Measurements from ENCODE around the gene ZDHHC24.
"Not testable (repeated sequence)": the region's sequence is repeated elsewhere in the genome, so short reads cannot be mapped to it uniquely, and the experiment has no call there.

ZDHHC24 gene

DNA sequence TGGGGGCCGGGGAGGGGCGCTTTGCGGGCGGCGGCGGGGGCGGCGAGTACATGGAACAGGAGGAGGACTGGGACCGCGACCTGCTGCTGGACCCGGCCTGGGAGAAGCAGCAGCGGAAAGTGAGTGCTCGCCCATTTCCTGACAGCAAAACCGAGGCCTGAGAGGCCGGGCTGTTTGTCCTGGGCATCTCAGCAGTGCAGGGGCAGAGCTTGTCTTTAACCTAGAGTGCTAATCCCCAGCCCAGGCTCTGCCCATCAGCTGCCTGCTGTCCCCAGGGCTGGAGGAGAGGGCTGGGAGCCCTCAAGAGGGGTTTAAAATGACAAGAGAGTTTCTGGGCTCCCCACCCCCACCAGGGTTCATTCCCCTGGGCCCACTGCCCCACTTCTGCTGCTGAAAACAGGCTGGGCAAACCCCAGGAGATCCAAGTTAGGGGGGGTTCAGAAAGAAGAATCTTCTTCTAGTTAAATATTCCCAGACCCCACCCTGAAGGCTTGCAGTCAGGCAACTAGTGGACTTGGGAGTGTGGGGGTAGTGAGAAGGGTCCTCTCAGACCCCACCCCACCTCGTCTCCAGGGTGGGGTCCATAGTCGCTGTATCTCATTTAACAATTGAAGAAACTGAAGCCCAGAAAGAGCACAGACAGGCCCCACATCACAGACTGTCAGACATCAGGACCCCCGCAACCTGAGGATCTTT, 1.3 kb upstream of the ZDHHC24 start:
- peaks cover 25% of the 10 kb centered on the region for H3K4me1 ChIP-seq (ENCODE audit: control insufficient read depth, insufficient read depth, low read length, poor library complexity, severe bottlenecking)
- no peaks in the 10 kb centered on the region for H3K36me3 ChIP-seq (ENCODE audit: control insufficient read depth, insufficient read depth, low read length)
- H3K4me3 ChIP-seq (ENCODE audit: insufficient read depth, low read depth, low read length, poor library complexity, severe bottlenecking), result peak overlapping the region; percentile 70
- no peak for DNase-seq
- H3K27me3 ChIP-seq (replicated peaks; ENCODE audit: control insufficient read depth, insufficient read depth, low read length, poor library complexity, severe bottlenecking), result no peaks in the 10 kb centered on the region
- H3K27ac ChIP-seq (ENCODE audit: insufficient read depth, low read length, poor library complexity, severe bottlenecking), result no peak overlapping the region
- no peaks in the 10 kb centered on the region for H3K9me3 ChIP-seq (ENCODE audit: control insufficient read depth, low read length)

DNA sequence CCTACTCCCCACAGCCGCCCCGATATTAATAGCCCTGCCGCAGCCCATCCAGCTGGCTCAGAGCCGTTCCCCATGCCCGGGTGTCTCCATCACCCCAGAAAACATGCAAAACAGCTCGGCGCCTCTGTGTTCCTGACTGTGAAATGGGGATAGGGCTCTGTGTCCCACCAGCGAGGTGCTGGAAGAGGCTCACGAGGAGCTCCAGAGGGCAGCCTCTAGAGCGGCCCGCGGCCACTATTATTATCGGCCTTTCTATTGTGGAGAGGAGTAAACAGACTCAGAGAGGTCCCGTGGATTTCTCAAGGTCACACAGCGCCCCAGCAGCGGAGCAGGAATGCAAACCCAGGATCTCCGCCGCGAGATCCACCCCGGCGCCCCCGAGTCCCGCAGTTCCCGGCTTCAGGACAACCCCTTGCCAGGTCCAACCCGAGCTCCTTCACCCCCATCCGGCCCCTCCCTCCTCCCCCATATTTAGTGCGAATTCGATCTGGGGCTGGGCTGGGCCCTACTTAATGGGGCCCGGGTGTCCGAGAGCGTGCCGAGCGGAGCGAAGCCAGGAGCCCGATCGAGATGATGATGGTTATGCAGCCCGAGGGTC, 619 bp upstream of the ZDHHC24 start, which contains the start of gene ACTN3:
ACTN3 (plus strand) TSS at position 536 of the 598 bp plus-strand sequence; CDS start at position 571, 35 bp downstream.
- Histone ChIP-seq H3K9me3 (ENCODE audit: control insufficient read depth, low read length) (no peaks in the 10 kb centered on the region), H3K4me1 (ENCODE audit: control insufficient read depth, insufficient read depth, low read length, poor library complexity, severe bottlenecking) (peaks cover 25% of the 10 kb centered on the region), H3K36me3 (ENCODE audit: control insufficient read depth, insufficient read depth, low read length) (peaks cover 3% of the 10 kb centered on the region), H3K4me3 (ENCODE audit: insufficient read depth, low read depth, low read length, poor library complexity, severe bottlenecking) (peak within 1 kb of the TSS; percentile 70), H3K27ac (ENCODE audit: insufficient read depth, low read length, poor library complexity, severe bottlenecking) (peak within 1 kb of the TSS; percentile 78), H3K27me3 (replicated peaks; ENCODE audit: control insufficient read depth, insufficient read depth, low read length, poor library complexity, severe bottlenecking) (no peaks in the 10 kb centered on the region)
- DNase-seq, result peak in 1 of 3 donors; percentile 15

DNA sequence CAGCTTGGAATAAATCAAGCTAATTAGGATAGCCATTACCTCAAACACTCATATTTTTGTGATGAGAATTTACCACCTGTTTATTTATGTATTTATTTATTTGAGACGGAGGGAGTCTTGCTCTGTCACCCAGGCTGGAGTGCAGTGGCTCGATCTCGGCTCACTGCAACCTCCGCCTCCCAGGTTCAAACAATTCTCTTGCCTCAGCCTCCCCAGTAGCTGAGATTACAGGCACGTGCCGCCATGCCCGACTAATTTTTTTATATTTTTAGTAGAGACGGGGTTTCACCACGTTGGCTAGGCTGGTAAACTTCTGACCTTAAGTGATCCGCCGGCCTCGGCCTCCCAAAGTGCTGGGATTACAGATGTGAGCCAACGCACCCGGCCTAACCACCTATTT, 896 bp downstream of the ZDHHC24 start:
- peak overlapping the region; percentile 78 for H3K27ac ChIP-seq (ENCODE audit: insufficient read depth, low read length, poor library complexity, severe bottlenecking)

DNA sequence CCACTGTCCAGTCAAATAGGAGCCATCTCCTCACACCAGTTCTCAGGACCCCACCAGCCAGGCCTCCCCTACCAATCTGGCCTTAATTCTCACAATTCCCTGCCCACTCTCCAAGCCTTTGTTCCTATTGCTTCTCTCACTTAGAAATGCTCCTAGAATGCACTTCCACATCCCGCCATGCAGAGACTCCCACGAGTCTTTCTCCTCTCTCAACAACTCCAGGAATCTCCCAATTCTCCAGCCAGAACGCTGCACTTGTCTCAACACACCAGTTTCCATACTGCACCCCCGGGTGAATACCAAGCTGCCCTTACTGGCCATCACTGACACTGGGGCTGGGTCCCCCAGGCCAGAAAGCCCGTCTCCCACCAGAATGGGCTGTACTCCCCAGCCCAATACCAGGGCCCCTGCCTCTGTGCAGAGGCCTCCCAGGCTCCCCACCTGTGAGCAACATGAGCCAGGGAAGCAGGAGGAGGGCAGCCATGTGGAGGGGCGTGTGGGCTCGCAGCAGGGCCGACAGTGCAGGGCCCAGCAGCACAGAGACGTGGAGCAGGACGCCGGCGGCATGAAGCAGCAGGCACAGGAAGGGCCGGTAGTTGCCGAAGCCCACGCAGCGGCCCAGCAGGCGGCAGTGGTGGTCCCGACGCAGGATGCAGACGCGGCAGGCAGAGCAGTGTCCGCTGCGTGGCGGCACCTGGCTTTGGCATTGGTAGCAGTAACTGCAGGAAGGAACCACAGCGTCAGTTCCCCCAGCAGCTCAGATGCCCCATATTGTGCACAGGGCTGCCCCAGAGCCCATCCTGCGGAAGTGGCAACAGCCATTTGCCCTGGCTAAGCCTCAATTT, 2.4 kb downstream of the ZDHHC24 start:
- peak overlapping the region; percentile 54 for H3K27ac ChIP-seq (ENCODE audit: insufficient read depth, low read length, poor library complexity, severe bottlenecking)

More for the DNA sequence above, 896 bp downstream of the ZDHHC24 start:
- H3K4me1 ChIP-seq (ENCODE audit: control insufficient read depth, insufficient read depth, low read length, poor library complexity, severe bottlenecking), result peaks cover 25% of the 10 kb centered on the region
- H3K9me3 ChIP-seq (ENCODE audit: control insufficient read depth, low read length); DNase-seq; H3K27me3 ChIP-seq (replicated peaks; ENCODE audit: control insufficient read depth, insufficient read depth, low read length, poor library complexity, severe bottlenecking): not testable (repeated sequence)
- peak overlapping the region; percentile 70 for H3K4me3 ChIP-seq (ENCODE audit: insufficient read depth, low read depth, low read length, poor library complexity, severe bottlenecking)
- H3K36me3 ChIP-seq (ENCODE audit: control insufficient read depth, insufficient read depth, low read length), result peaks cover 11% of the 10 kb centered on the region

DNA sequence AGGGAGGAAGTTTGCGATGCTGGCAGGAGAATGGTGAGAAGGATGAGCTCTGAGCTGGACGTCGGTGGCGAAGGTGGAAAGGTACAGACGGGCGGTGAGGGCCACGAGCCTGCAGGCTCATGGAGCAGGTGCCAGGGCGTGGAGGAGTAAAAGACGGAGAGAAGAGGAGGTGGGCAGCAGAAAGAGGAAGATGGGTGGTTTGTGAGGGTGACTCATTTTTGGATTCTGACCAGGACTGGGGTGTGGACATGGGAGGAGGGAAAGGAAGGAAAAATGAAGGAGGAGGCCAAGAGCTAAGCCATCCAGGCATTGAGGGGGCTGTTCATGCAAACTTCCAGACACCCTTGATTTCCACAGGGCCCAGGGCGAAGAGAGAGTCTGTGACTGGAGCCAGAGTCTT, 3.5 kb downstream of the ZDHHC24 start:
- Histone ChIP-seq H3K36me3 (ENCODE audit: control insufficient read depth, insufficient read depth, low read length) (peaks cover 22% of the 10 kb centered on the region), H3K27me3 (replicated peaks; ENCODE audit: control insufficient read depth, insufficient read depth, low read length, poor library complexity, severe bottlenecking) (no peaks in the 10 kb centered on the region), H3K4me3 (ENCODE audit: insufficient read depth, low read depth, low read length, poor library complexity, severe bottlenecking) (no peak overlapping the region), H3K4me1 (ENCODE audit: control insufficient read depth, insufficient read depth, low read length, poor library complexity, severe bottlenecking) (peaks cover 25% of the 10 kb centered on the region), H3K9me3 (ENCODE audit: control insufficient read depth, low read length) (no peaks in the 10 kb centered on the region), H3K27ac (ENCODE audit: insufficient read depth, low read length, poor library complexity, severe bottlenecking) (no peak overlapping the region)
- no peak for DNase-seq

More for the DNA sequence above, 2.4 kb downstream of the ZDHHC24 start:
- Histone ChIP-seq H3K36me3 (ENCODE audit: control insufficient read depth, insufficient read depth, low read length) (peaks cover 22% of the 10 kb centered on the region), H3K4me1 (ENCODE audit: control insufficient read depth, insufficient read depth, low read length, poor library complexity, severe bottlenecking) (peaks cover 25% of the 10 kb centered on the region), H3K27me3 (replicated peaks; ENCODE audit: control insufficient read depth, insufficient read depth, low read length, poor library complexity, severe bottlenecking) (no peaks in the 10 kb centered on the region), H3K9me3 (ENCODE audit: control insufficient read depth, low read length) (no peaks in the 10 kb centered on the region), H3K4me3 (ENCODE audit: insufficient read depth, low read depth, low read length, poor library complexity, severe bottlenecking) (peak overlapping the region; percentile 12)
- peak; percentile 39 to 60 (median 53) for DNase-seq

DNA sequence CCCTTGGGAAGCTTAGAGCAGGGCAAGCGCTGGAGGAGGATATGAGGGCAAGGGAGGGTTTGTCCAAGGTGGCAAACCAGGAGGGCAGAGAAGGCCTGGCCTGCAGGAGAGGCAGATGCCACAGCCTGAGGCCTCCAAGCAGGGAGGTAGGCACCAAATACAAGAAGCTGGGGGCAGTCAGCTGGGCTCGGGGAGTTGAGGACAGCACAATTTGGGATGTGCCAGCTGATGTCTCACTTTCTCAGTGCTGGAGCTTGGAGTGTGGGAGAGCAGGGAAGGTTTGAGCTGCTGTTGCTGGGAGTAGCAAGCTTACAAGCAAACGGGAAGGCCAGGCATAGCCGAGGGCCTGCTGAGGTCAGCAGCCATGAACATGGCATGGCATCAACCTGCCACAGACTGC, 4.0 kb downstream of the ZDHHC24 start:
- H3K4me1 ChIP-seq (ENCODE audit: control insufficient read depth, insufficient read depth, low read length, poor library complexity, severe bottlenecking), result peaks cover 23% of the 10 kb centered on the region
- no peaks in the 10 kb centered on the region for H3K27me3 ChIP-seq (replicated peaks; ENCODE audit: control insufficient read depth, insufficient read depth, low read length, poor library complexity, severe bottlenecking)
- no peak for DNase-seq
- H3K4me3 ChIP-seq (ENCODE audit: insufficient read depth, low read depth, low read length, poor library complexity, severe bottlenecking), result no peak overlapping the region
- H3K27ac ChIP-seq (ENCODE audit: insufficient read depth, low read length, poor library complexity, severe bottlenecking), result no peak overlapping the region
- H3K36me3 ChIP-seq (ENCODE audit: control insufficient read depth, insufficient read depth, low read length), result peaks cover 22% of the 10 kb centered on the region
- no peaks in the 10 kb centered on the region for H3K9me3 ChIP-seq (ENCODE audit: control insufficient read depth, low read length)

DNA sequence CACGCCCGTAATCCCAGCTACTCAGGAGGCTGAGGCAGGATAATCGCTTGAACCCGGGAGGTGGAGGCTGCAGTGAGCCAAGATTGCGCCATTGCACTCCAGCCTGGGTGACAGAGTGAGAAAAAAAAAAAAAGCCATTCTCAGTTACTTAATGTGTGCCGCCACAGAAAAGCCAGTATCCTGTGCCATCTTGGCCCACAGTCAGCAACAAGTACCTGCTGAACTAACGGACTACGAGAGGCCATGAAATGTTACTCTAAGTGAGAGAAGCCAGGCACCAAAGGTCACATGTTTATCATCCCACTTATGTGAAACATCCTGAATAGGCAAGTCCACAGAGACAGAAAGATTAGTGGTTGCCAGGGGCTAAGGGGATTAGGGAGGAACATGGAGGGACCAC, 5.2 kb downstream of the ZDHHC24 start:
- H3K9me3 ChIP-seq (ENCODE audit: control insufficient read depth, low read length); H3K27ac ChIP-seq (ENCODE audit: insufficient read depth, low read length, poor library complexity, severe bottlenecking); H3K27me3 ChIP-seq (replicated peaks; ENCODE audit: control insufficient read depth, insufficient read depth, low read length, poor library complexity, severe bottlenecking); DNase-seq; H3K4me3 ChIP-seq (ENCODE audit: insufficient read depth, low read depth, low read length, poor library complexity, severe bottlenecking): not testable (repeated sequence)
- peaks cover 15% of the 10 kb centered on the region for H3K4me1 ChIP-seq (ENCODE audit: control insufficient read depth, insufficient read depth, low read length, poor library complexity, severe bottlenecking)
- peaks cover 22% of the 10 kb centered on the region for H3K36me3 ChIP-seq (ENCODE audit: control insufficient read depth, insufficient read depth, low read length)

DNA sequence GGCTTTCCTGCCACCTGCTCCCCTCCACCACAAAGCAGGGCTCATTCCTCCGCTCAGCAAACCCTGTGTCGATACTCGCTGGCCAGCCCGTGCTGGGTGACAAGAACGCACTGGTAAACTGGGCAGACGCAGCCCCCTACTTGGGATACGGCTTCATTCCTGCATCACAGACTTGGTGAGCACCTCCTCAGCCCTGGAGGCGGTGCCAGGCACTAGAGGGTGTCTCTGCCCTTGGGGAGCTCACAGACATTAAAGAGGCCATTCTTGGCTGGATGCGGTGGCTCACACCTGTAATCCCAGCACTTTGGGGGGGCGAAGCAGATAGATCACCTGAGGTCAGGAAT, 6.0 kb downstream of the ZDHHC24 start:
- Histone ChIP-seq H3K4me1 (ENCODE audit: control insufficient read depth, insufficient read depth, low read length, poor library complexity, severe bottlenecking) (peaks cover 13% of the 10 kb centered on the region), H3K9me3 (ENCODE audit: control insufficient read depth, low read length) (no peaks in the 10 kb centered on the region), H3K4me3 (ENCODE audit: insufficient read depth, low read depth, low read length, poor library complexity, severe bottlenecking) (no peak overlapping the region), H3K27ac (ENCODE audit: insufficient read depth, low read length, poor library complexity, severe bottlenecking) (no peak overlapping the region), H3K36me3 (ENCODE audit: control insufficient read depth, insufficient read depth, low read length) (peaks cover 22% of the 10 kb centered on the region), H3K27me3 (replicated peaks; ENCODE audit: control insufficient read depth, insufficient read depth, low read length, poor library complexity, severe bottlenecking) (no peaks in the 10 kb centered on the region)
- no peak for DNase-seq

DNA sequence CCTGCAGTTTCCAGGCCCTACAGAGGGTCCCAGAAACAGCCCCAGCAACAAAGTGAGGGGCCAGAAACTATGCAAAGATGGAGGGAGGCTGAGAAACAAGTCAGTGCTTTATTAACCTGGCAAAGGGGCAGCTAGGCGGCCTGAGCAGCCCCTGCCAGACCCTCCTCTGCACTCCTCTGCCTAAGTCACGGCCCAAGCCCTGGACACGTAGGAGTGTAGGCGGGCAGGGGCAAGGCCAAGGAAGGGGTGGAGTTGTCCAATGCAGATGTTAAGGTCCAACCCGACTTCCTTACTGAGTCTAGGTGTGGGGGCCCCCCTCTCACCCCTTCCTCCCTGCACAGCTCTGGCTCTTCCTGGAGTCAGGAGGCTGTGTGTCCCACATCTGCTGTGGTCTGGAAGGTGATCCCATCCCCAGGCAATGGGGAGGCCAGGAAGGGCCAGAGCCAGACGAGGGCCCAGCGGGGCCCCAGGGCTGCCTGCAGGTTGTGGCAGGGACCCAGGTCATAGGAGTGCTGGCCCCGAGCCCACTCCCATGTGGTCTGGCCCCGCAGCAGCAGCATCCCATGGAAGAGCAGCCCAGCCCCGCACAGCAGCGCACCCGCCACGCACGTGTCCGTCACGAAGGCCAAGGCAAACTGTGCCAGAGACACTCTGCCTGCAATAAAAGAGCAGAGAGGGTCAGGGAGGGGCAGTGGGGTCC, 6.5 kb downstream of the ZDHHC24 start:
- Histone ChIP-seq H3K9me3 (ENCODE audit: control insufficient read depth, low read length) (no peaks in the 10 kb centered on the region), H3K4me3 (ENCODE audit: insufficient read depth, low read depth, low read length, poor library complexity, severe bottlenecking) (no peak overlapping the region), H3K4me1 (ENCODE audit: control insufficient read depth, insufficient read depth, low read length, poor library complexity, severe bottlenecking) (peaks cover 11% of the 10 kb centered on the region), H3K27me3 (replicated peaks; ENCODE audit: control insufficient read depth, insufficient read depth, low read length, poor library complexity, severe bottlenecking) (no peaks in the 10 kb centered on the region), H3K36me3 (ENCODE audit: control insufficient read depth, insufficient read depth, low read length) (peaks cover 22% of the 10 kb centered on the region), H3K27ac (ENCODE audit: insufficient read depth, low read length, poor library complexity, severe bottlenecking) (no peak overlapping the region)
- no peak for DNase-seq
